Epithelial cell of proximal tubule (primary cell): ENCODE results near the gene DOK5. TPM values are rescaled to one million over a fixed set of nuclear protein-coding genes. Genes with fewer than 3 reads are reported as not detected.

ENCODE experiments used
- DNase-seq: peaks from one replicate; pipeline ENCODE4 v3.0.0-alpha.2; 2011; ENCODE audit warnings: low read depth
- H3K4me3 ChIP-seq: 2 replicates; pipeline ENCODE4 v1.5.1; 2011; ENCODE audit warnings: low read depth, mild to moderate bottlenecking, low read length
- total RNA-seq: library from RNA; depleted of rRNA; stranded (reverse); fragments of >200 nt; gene quantifications from 2 replicates; pipeline ENCODE4 v1.2.3, GENCODE V29; 2015
- TF ChIP-seq, protein P1 (sequence below): conservative IDR thresholded peaks from 2 replicates; pipeline ENCODE4 v1.5.1; 2012; ENCODE audit warnings: low read depth, mild to moderate bottlenecking, low read length

Gene DOK5
- total RNA-seq, 1 donor from 2014 or later, result 4.4 TPM

DNA sequence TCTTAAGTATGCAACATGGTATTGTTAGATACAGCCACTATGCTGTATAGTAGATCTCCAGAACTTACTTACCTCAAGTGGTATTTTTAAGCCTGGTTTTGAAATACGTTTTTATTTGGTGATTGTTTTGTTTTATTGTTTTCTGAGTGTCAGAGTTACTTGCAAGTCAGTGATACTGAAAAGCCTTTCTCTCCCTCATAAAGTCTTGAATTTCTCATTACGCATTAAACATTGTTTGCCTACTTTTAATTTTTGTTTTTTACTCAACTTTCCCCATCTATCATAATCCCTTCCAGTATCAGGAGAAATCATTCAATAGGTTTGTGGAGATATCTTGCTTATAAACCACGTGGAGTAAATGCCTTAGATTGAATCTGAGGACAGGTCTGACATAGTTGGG is 214.9 kb downstream of the DOK5 start:
- TF ChIP-seq, protein P1, sequence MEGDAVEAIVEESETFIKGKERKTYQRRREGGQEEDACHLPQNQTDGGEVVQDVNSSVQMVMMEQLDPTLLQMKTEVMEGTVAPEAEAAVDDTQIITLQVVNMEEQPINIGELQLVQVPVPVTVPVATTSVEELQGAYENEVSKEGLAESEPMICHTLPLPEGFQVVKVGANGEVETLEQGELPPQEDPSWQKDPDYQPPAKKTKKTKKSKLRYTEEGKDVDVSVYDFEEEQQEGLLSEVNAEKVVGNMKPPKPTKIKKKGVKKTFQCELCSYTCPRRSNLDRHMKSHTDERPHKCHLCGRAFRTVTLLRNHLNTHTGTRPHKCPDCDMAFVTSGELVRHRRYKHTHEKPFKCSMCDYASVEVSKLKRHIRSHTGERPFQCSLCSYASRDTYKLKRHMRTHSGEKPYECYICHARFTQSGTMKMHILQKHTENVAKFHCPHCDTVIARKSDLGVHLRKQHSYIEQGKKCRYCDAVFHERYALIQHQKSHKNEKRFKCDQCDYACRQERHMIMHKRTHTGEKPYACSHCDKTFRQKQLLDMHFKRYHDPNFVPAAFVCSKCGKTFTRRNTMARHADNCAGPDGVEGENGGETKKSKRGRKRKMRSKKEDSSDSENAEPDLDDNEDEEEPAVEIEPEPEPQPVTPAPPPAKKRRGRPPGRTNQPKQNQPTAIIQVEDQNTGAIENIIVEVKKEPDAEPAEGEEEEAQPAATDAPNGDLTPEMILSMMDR, result no peak
- no peak overlapping the region for H3K4me3 ChIP-seq
- no peak for DNase-seq

DNA sequence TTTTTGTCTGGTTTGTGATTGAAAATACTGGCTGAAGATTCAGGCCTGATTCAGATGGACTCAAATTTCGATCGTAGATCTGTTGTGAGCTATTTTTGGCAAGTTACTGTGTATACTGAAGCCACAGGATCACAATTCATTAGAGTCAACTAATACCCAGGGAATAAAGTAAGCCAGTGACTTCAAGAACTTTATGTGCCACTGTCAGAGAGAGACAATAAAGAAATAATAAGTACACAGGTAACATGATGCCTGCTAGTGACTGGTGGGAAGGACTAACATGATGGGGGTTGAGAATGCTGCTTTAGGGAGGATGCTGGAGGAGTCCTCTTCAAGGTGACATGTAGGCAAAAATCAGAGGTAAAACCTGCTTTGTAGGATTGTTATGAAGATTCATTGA is 215.9 kb downstream of the DOK5 start:
- DNase-seq, result no peak
- TF ChIP-seq, protein P1, result no peak

DNA sequence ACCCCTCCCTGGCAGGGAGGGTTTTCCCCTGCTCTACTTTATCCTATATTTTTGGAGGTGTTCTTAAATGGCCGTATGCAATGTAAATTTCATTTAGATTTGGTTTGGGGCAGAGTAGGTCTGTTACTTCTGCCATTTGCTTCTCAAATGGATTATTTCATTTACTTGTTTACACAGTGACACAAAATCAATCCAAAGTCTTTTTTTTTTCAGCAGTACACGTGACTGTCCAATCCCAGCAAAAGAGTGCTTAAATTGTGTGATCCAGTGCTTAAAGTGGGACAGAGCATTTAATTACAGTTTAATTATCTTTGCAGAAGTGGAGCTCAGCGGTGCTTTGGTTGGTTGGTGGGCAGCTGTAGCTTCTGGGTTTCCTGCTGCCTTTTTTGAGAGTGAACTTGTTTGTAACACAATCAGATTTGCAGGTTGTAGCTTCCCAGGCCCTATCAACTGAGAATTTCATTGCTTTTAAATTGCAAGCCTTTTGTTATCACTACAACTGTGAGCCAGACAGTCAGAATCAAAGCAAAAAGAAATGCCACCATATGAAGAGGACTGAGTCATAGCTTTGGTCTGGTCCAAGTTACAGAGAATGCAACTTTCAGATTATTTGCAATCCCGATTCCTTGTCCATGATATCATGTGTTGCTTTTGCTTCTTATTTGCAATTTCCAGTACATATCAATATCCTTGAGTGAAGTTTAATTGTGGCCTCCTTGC is 216.9 kb downstream of the DOK5 start:
- H3K4me3 ChIP-seq, result no peak overlapping the region
- DNase-seq, result no peak
- TF ChIP-seq, protein P1, result no peak

More for the DNA sequence above, 215.9 kb downstream of the DOK5 start:
- H3K4me3 ChIP-seq, result no peak overlapping the region

- DNase-seq, result no peak
- no peak overlapping the region for H3K4me3 ChIP-seq
- TF ChIP-seq, protein P1, result no peak
Measured at GRCh38 chr20:54694516-54694915, 219.1 kb downstream of the DOK5 start.

DNA sequence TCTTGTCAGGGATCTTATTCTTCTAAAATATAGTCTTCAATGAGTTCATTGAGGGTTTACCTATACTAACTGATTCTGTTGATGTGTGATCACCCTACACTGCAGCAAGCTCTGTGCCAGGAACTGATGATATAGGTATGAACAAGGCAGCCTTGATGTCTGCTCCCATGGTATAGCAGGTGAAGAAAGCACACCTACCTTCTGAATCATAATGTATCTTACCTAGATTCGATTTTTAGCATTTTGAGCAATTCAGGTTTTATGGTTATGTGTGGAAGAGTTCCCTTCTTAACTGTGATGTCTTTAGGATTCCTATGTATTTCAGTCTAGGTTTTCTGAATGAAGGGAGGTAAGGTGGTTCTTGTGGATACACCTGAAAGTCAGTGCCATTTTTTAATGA is 223.0 kb downstream of the DOK5 start:
- TF ChIP-seq, protein P1, result no peak
- H3K4me3 ChIP-seq, result no peak overlapping the region
- no peak for DNase-seq
